Measurements from ENCODE around the gene C11orf54.
"Not testable (repeated sequence)": the region's sequence is repeated elsewhere in the genome, so short reads cannot be mapped to it uniquely, and the experiment has no call there.

C11orf54 gene

GRCh38 chr11:93740031-93740729 lies 1.3 kb upstream of the C11orf54 start:
- peak; percentile 22 for DNase-seq (ENCODE audit: low read depth)
- peak overlapping the region; percentile 95 for H3K4me3 ChIP-seq (ENCODE audit: low read depth, low read length)
- TF ChIP-seq, protein P1, sequence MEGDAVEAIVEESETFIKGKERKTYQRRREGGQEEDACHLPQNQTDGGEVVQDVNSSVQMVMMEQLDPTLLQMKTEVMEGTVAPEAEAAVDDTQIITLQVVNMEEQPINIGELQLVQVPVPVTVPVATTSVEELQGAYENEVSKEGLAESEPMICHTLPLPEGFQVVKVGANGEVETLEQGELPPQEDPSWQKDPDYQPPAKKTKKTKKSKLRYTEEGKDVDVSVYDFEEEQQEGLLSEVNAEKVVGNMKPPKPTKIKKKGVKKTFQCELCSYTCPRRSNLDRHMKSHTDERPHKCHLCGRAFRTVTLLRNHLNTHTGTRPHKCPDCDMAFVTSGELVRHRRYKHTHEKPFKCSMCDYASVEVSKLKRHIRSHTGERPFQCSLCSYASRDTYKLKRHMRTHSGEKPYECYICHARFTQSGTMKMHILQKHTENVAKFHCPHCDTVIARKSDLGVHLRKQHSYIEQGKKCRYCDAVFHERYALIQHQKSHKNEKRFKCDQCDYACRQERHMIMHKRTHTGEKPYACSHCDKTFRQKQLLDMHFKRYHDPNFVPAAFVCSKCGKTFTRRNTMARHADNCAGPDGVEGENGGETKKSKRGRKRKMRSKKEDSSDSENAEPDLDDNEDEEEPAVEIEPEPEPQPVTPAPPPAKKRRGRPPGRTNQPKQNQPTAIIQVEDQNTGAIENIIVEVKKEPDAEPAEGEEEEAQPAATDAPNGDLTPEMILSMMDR (IDR thresholded peaks at IDR 0.05; ENCODE audit: control insufficient read depth, extremely low read depth, insufficient read depth) = no peak

- TF ChIP-seq, protein P1 (IDR thresholded peaks at IDR 0.05; ENCODE audit: control insufficient read depth, extremely low read depth, insufficient read depth) = 0 out of 2 replicates have a peak, but pooled peaks have one; percentile 12
- peak; percentile 31 for DNase-seq (ENCODE audit: low read depth)
- peak overlapping the region; percentile 95 for H3K4me3 ChIP-seq (ENCODE audit: low read depth, low read length)
These were observed 760 bp upstream of the C11orf54 start for GRCh38 chr11:93740730-93741093.

DNA sequence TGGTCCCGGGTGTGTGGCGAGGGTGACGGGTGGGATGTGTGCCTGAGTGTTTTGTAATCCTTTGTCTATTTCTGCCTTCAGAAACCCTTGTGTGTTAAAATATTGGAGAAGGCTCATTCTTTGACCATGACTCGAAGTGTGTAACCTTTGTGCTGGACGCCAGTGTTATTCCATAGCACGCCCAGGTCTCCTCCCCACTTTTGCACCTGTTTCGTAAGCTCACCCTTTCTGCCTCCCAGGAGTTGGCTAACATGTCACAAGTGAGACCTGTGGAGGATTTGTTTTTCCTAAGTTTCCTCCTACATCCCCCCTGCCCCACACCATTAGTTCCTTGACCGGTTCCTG lies 382 bp downstream of the C11orf54 start:
- DNase-seq (ENCODE audit: low read depth) = peak; percentile 70
- H3K4me3 ChIP-seq (ENCODE audit: low read depth, low read length) = peak overlapping the region; percentile 95
- TF ChIP-seq, protein P1 (IDR thresholded peaks at IDR 0.05; ENCODE audit: control insufficient read depth, extremely low read depth, insufficient read depth) = no peak

- no peak for DNase-seq (ENCODE audit: low read depth)
- TF ChIP-seq, protein P1 (IDR thresholded peaks at IDR 0.05; ENCODE audit: control insufficient read depth, extremely low read depth, insufficient read depth) = no peak
- no peak overlapping the region for H3K4me3 ChIP-seq (ENCODE audit: low read depth, low read length)
These were observed 1.8 kb downstream of the C11orf54 start for GRCh38 chr11:93743291-93743690.

GRCh38 chr11:93744669-93745004 lies 3.2 kb downstream of the C11orf54 start:
- TF ChIP-seq, protein P1 (IDR thresholded peaks at IDR 0.05; ENCODE audit: control insufficient read depth, extremely low read depth, insufficient read depth) = no peak
- DNase-seq (ENCODE audit: low read depth) = no peak
- no peak overlapping the region for H3K4me3 ChIP-seq (ENCODE audit: low read depth, low read length)

- H3K4me3 ChIP-seq (ENCODE audit: low read depth, low read length) = not testable (repeated sequence)
These were observed 3.7 kb downstream of the C11orf54 start for GRCh38 chr11:93745005-93745755.

GRCh38 chr11:93746101-93746500 lies 4.6 kb downstream of the C11orf54 start:
- no peak for DNase-seq (ENCODE audit: low read depth)
- no peak overlapping the region for H3K4me3 ChIP-seq (ENCODE audit: low read depth, low read length)
- TF ChIP-seq, protein P1 (IDR thresholded peaks at IDR 0.05; ENCODE audit: control insufficient read depth, extremely low read depth, insufficient read depth) = no peak

More at GRCh38 chr11:93745005-93745755, 3.7 kb downstream of the C11orf54 start:
- not testable (repeated sequence) for DNase-seq (ENCODE audit: low read depth)

Measured in LNCaP clone FGC (cell line).